Activated T-helper 2 cell treated with anti-CD3 and anti-CD28 coated beads, Interferon-gamma antibody, Interleukin-2, Interleukin-4, amounts not matched to agents 10 μg/mL and 5 μg/mL and 100 μg/mL, durations not matched to agents 14 hours and 24 hours and 36 hours (primary cell): ENCODE measurements around the gene NRXN3. TPM values are rescaled to one million over a fixed set of nuclear protein-coding genes. Genes with fewer than 3 reads are reported as not detected.
"Not testable (repeated sequence)": the region's sequence is repeated elsewhere in the genome, so short reads cannot be mapped to it uniquely, and the experiment has no call there.

Source experiments
- DNase-seq: peaks from one replicate; pipeline ENCODE4 v3.0.0; 2021; ENCODE audit warnings: low spot score
- H3K27ac Mint-ChIP-seq: one replicate; pipeline ENCODE4 v1.8.0; 2021; ENCODE audit warnings: mixed read lengths
- H3K27me3 Mint-ChIP-seq: one replicate; pipeline ENCODE4 v1.8.0; 2021; ENCODE audit warnings: low read depth, mixed read lengths
- H3K36me3 Mint-ChIP-seq: one replicate; pipeline ENCODE4 v1.8.0; 2021; ENCODE audit warnings: low read depth, mixed read lengths
- H3K4me1 Mint-ChIP-seq: one replicate; pipeline ENCODE4 v1.8.0; 2021; ENCODE audit warnings: low read depth, mixed read lengths
- H3K4me3 Mint-ChIP-seq: one replicate; pipeline ENCODE4 v1.8.0; 2021; ENCODE audit warnings: low read depth, mild to moderate bottlenecking, moderate library complexity, mixed read lengths
- H3K9me3 Mint-ChIP-seq: one replicate; pipeline ENCODE4 v1.8.0; 2021; ENCODE audit warnings: mixed read lengths
- intact Hi-C: fragments of 100-400 bp; cut with micrococcal nuclease; formaldehyde crosslinking; loops from one replicate; pipeline ENCODE4 v1.15.1; 2023
- total RNA-seq: library from RNA; stranded (reverse); gene quantifications from 2 replicates; pipeline ENCODE4 v1.2.3, GENCODE V29; 2022

The NRXN3 gene
- total RNA-seq, 1 donor from 2014 or later = not detected

DNA sequence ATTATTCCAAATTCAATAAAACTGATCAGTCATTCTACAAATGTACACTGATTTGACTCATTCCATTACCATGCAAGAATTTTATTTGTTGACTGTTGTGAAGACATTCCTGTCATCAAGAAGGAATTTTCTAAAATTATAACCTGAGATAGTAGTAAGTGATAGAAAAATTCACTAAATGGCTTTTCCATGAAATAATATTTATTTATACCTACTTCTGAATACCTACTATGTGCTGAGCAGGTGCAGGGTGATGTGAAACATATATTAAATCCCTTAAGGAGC lies 841.7 kb downstream of the NRXN3 start:
- Mint-ChIP-seq H3K9me3 (no peaks in the 10 kb centered on the region), H3K27me3 (no peaks in the 10 kb centered on the region), H3K27ac (no peak overlapping the region), H3K36me3 (no peaks in the 10 kb centered on the region), H3K4me1 (no peaks in the 10 kb centered on the region), H3K4me3 (no peak overlapping the region)
- no peak for DNase-seq
- intact Hi-C loops = no loop called here

DNA sequence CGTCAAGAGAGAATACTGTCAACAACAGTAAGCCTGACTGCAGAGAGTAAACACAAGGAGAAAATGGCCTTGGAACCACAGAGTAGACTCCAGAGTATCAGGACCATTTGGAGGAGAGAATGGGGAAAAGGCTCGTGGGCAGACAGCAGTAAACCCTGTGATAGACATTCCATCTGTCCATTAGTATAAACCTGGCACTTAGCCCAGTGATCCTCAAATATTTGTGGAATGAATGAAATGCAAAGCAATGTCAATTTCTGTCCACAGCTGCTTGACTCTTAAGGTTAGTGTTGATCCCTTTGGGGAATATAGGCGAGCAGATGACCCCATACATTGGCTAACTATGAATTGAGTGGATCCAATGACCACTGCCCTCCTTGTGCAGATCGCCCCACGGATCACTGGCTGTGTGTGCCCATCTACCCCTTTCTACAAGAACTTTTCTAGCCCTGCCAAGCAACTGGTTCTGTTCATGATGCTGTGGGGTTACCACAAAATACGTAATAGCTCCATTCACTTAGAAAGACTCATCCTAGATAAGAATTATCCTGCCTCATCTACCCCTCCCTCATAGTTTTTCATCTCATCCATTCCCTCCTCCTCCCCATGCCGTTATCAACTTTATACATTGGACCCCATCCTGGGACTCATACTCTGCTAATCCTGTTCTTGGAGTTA lies 846.8 kb downstream of the NRXN3 start:
- Mint-ChIP-seq H3K27ac (no peak overlapping the region), H3K9me3 (no peaks in the 10 kb centered on the region), H3K4me3 (no peak overlapping the region), H3K4me1 (no peaks in the 10 kb centered on the region), H3K36me3 (no peaks in the 10 kb centered on the region), H3K27me3 (no peaks in the 10 kb centered on the region)
- no peak for DNase-seq
- intact Hi-C loops = no loop called here

DNA sequence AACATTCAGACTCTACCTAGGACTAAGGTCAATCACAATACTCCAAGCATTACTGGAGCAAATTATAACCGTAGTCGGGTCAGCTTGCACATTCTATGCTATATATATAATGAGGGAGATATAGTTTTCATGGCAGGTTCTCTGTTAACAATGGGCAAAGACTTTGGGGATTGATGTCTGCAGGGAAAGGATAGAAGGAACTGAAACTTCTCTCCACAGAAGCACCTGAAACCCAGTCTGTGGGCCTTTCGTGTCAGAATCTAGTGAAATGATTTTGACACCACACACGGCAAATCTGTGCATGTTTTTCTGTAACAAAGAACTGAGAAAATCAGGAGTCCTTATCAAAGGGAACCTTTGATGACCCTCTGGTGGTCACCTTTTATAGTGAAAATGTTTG lies 847.4 kb downstream of the NRXN3 start:
- no peak overlapping the region for H3K4me3 Mint-ChIP-seq
- H3K36me3 Mint-ChIP-seq = no peaks in the 10 kb centered on the region
- intact Hi-C loops = no loop called here
- no peak overlapping the region for H3K27ac Mint-ChIP-seq
- no peaks in the 10 kb centered on the region for H3K4me1 Mint-ChIP-seq
- DNase-seq = no peak
- H3K27me3 Mint-ChIP-seq = no peaks in the 10 kb centered on the region
- no peaks in the 10 kb centered on the region for H3K9me3 Mint-ChIP-seq

DNA sequence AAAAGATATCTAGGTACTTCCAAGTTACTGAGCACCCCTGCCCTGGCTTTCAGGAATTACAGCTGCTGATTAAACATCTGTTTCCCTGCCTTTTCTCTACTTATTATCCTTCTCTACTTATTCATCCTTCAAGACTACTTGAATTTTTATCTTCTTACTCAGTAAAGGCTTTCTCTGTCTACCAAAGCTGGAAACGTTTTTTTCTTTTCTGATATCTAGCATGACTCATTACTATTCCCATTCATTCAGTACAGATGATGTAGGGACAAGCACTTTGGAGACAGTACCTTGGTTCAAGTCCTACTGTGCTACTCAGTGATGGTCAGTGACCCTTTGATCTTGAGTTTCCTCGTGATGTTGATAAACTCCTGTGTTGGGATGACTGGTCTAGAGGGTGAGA lies 848.7 kb downstream of the NRXN3 start:
- no peak overlapping the region for H3K27ac Mint-ChIP-seq
- intact Hi-C loops = no loop called here
- no peaks in the 10 kb centered on the region for H3K9me3 Mint-ChIP-seq
- no peak overlapping the region for H3K4me3 Mint-ChIP-seq
- no peaks in the 10 kb centered on the region for H3K4me1 Mint-ChIP-seq
- H3K27me3 Mint-ChIP-seq = no peaks in the 10 kb centered on the region
- H3K36me3 Mint-ChIP-seq = no peaks in the 10 kb centered on the region
- DNase-seq = no peak

DNA sequence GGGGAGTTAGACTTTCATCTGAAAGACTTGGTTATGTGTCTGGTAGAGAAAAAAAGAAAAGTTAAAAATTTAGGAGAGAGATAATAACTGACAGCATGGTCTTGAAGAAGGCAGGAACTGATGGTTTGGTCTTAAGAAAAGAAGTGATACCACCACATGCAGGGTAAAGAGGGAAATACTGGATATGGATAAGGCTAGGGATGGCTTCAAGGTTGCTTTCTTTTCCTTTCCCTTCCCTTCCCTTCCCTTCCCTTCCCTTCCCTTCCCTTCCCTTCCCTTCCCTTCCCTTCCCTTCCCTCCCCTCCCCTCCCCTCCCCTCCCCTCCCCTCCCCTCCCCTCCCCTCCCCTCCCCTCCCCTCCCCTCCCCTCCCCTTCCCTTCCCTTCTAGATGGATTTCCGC lies 849.7 kb downstream of the NRXN3 start:
- DNase-seq, H3K4me3 Mint-ChIP-seq, H3K36me3 Mint-ChIP-seq, H3K4me1 Mint-ChIP-seq, H3K9me3 Mint-ChIP-seq, H3K27ac Mint-ChIP-seq, H3K27me3 Mint-ChIP-seq, intact Hi-C loops: not testable (repeated sequence)

DNA sequence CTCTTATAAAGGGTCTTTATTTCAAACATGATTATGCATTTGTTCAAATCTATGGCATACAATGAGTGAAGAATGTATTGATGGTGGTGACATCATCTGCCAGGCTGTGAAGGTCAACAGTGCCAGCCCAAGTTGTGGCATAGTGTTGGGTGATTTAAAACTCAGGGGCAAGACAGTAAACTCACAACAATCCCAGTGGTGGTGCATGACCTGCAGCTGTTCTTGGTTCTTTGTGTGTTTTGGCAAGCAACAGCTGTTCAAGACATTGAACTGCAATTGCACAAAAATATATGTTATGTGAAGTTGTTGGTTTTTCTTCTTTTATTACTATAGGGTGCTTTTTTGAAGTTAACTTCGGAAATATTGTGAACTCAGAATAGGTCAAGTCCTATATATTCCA lies 851.6 kb downstream of the NRXN3 start:
- H3K4me3 Mint-ChIP-seq = no peak overlapping the region
- no peak overlapping the region for H3K27ac Mint-ChIP-seq
- no peaks in the 10 kb centered on the region for H3K9me3 Mint-ChIP-seq
- no peak for DNase-seq
- intact Hi-C loops = no loop called here
- no peaks in the 10 kb centered on the region for H3K4me1 Mint-ChIP-seq
- H3K27me3 Mint-ChIP-seq = no peaks in the 10 kb centered on the region
- H3K36me3 Mint-ChIP-seq = no peaks in the 10 kb centered on the region

DNA sequence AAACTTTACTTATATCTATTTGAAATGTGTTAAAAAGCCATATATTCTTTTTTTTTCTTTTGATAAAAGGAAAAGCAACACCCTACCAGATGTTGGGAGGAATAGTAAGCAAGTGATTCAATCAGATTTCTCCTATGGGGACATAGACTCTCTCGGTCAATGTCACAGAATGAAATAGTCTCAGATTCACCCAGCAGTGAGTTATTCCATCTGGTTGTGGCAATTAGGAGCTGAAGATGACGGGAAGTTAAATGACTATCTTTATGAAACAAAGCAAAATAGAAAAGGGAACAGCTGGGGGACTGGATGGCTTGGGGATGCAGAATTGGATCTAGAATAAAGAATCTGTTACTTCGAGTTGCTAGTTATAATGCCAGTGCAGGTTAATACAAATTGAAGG lies 857.0 kb downstream of the NRXN3 start:
- Mint-ChIP-seq H3K27ac (no peak overlapping the region), H3K4me1 (no peaks in the 10 kb centered on the region), H3K9me3 (no peaks in the 10 kb centered on the region), H3K36me3 (no peaks in the 10 kb centered on the region), H3K27me3 (no peaks in the 10 kb centered on the region), H3K4me3 (no peak overlapping the region)
- intact Hi-C loops = no loop called here
- DNase-seq = no peak

DNA sequence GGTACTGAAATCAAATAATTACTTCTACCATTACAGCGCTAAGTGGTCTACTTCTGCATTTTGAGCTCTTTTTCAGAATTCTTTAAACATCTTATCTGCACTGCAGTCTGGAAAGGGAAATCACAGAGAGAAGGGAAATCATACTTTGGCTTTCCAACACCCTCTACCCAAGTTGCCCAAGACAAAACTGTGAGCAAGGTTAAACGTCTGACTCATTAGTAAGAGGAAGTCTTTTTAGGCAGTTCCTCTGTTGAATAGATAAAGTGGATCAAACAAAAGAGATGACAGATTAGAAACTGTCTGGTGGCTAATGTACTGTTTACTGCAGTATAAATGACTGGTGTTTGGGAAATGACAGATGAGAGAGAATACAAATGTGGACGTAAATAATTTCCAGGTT lies 858.1 kb downstream of the NRXN3 start:
- H3K27ac Mint-ChIP-seq = no peak overlapping the region
- intact Hi-C loops = no loop called here

DNA sequence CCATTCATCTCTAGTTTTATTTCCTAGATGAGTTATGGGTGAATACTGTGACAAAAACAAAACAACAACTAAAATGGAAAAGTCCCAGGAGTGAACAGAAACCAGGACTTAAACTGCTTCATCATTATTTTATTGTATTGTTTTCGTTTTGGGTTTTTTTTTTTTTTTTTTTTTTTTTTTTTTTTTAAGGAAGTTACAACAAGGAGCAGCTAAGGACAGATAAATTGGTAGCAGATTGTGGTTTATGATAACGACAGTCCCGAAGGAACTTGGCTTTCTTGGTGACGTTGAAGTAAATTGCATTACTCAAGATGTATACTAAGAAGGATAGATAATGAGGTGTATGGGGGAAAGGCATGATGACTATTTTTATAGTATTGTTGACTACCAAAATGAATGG lies 866.3 kb downstream of the NRXN3 start:
- intact Hi-C loops = no loop called here
- no peaks in the 10 kb centered on the region for H3K36me3 Mint-ChIP-seq
- H3K27me3 Mint-ChIP-seq = no peaks in the 10 kb centered on the region
- H3K27ac Mint-ChIP-seq = no peak overlapping the region
- peaks cover 5% of the 10 kb centered on the region for H3K9me3 Mint-ChIP-seq
- no peaks in the 10 kb centered on the region for H3K4me1 Mint-ChIP-seq
- no peak overlapping the region for H3K4me3 Mint-ChIP-seq
- DNase-seq = no peak

More for the DNA sequence above, 858.1 kb downstream of the NRXN3 start:
- no peaks in the 10 kb centered on the region for H3K27me3 Mint-ChIP-seq
- H3K9me3 Mint-ChIP-seq = no peaks in the 10 kb centered on the region
- H3K4me1 Mint-ChIP-seq = no peaks in the 10 kb centered on the region
- H3K4me3 Mint-ChIP-seq = no peak overlapping the region
- DNase-seq = no peak
- H3K36me3 Mint-ChIP-seq = no peaks in the 10 kb centered on the region

DNA sequence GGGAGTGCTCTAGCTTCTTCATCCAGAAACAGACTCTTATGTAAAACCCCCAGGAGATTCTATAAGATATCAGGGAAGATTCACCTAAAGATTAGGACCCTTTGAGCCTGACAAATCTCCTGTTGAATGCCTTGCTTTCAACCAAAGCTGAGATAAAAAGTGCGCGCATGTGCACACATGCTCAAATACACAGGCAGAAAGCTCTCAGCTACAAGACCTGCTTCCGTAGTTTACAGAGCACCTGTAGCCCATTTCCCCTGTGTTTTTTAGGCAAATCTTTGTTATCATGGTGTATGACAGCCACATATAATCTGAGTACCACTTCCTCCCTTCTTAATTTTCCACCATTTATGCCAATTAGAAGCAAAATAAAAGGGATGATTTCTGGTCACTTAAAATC lies 866.9 kb downstream of the NRXN3 start:
- intact Hi-C loops = no loop called here
- Mint-ChIP-seq H3K9me3 (peaks cover 8% of the 10 kb centered on the region), H3K27me3 (no peaks in the 10 kb centered on the region), H3K4me3 (no peak overlapping the region), H3K4me1 (no peaks in the 10 kb centered on the region), H3K36me3 (no peaks in the 10 kb centered on the region), H3K27ac (no peak overlapping the region)
- no peak for DNase-seq

DNA sequence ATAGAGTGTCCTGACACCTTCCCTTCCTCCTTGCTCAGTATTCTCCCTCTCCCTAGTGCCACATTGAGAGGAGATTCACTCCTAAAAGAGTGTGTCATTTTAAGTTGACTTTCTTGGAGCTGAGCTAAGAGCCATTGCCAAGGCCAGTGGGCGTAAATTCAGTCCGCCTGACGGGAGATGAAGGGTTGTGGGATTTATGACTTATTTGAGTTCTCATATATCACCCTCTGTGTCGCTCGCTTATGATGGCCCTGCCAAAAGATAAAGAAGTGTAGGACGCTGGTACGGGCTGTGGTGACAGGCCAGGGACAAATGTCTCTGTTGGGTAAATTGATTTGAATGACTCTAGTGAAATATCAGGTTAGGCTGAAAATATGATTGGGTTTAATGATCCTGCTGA lies 867.4 kb downstream of the NRXN3 start:
- Mint-ChIP-seq H3K4me1 (no peaks in the 10 kb centered on the region), H3K27ac (no peak overlapping the region), H3K9me3 (peaks cover 8% of the 10 kb centered on the region), H3K36me3 (no peaks in the 10 kb centered on the region), H3K4me3 (no peak overlapping the region), H3K27me3 (no peaks in the 10 kb centered on the region)
- no peak for DNase-seq
- intact Hi-C loops = no loop called here

DNA sequence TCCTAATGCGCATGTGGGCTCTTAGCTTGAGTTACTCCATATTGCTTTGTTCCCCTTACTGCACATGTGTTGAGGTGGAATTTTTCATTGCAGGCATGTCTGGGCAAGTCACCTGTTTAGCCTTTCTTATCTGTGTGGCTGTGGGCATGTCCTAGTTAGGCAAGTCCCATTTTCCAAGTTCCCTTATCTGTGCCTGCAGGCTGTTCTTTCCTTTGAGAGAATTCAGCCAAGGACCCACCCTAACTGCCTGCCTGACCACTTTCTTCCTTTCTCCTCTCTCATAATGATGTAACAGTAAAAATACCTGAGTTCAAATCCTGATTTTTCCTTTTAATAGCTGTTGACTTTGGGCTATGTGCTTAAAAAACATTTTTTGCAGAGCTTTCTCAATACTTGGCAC lies 870.6 kb downstream of the NRXN3 start:
- H3K27me3 Mint-ChIP-seq = no peaks in the 10 kb centered on the region
- intact Hi-C loops = no loop called here
- peaks cover 8% of the 10 kb centered on the region for H3K9me3 Mint-ChIP-seq
- no peak overlapping the region for H3K27ac Mint-ChIP-seq
- no peak overlapping the region for H3K4me3 Mint-ChIP-seq
- H3K36me3 Mint-ChIP-seq = no peaks in the 10 kb centered on the region
- no peaks in the 10 kb centered on the region for H3K4me1 Mint-ChIP-seq
- DNase-seq = no peak

DNA sequence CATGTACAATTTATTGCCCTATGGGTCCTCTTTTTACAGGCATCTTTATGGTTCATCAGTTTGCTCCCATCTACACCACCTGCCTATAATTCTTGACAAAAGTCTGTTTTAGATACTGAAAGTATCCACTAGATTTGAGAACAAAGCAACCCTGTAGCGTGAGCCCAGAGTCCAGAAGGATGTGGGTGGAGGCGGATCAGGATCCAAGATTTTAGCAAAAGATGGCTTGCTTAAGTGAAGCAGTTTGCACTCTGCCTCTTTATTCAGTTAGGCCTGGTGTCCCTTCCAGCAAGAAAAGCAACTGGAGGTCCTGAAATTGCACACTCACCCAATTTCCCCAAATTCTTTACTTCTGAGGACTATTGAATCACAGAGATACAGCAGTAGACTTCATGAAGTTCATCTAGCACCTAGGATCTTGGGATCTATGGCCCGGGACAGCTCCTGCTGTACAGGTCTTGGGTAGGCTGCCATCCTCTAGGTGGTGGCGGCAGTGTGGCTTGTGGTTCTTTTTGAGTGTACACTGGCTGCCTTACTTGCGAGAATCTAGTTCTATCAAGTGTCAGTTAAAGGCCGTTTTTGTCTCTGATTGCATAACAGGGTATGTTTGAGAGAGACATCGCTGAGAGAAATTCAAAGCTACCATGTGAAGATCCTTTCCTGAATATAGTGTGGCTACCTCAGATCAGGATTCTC lies 873.2 kb downstream of the NRXN3 start:
- Mint-ChIP-seq H3K4me1 (no peaks in the 10 kb centered on the region), H3K27me3 (no peaks in the 10 kb centered on the region), H3K4me3 (no peak overlapping the region), H3K9me3 (peaks cover 8% of the 10 kb centered on the region), H3K27ac (no peak overlapping the region), H3K36me3 (no peaks in the 10 kb centered on the region)
- intact Hi-C loops = no loop called here
- no peak for DNase-seq
